HG02981 (cell line): Measurements from ENCODE around the gene RASSF3.
"Not testable (repeated sequence)": the region's sequence is repeated elsewhere in the genome, so short reads cannot be mapped to it uniquely, and the experiment has no call there.

Source experiments
- ATAC-seq: cut with Tn5 transposase; IDR thresholded peaks from one replicate; pipeline ENCODE4 v1.9.1; 2021; ENCODE audit warnings: mild to moderate bottlenecking, moderate library complexity; ENCODE audit not compliant: unreplicated experiment

The RASSF3 gene

DNA sequence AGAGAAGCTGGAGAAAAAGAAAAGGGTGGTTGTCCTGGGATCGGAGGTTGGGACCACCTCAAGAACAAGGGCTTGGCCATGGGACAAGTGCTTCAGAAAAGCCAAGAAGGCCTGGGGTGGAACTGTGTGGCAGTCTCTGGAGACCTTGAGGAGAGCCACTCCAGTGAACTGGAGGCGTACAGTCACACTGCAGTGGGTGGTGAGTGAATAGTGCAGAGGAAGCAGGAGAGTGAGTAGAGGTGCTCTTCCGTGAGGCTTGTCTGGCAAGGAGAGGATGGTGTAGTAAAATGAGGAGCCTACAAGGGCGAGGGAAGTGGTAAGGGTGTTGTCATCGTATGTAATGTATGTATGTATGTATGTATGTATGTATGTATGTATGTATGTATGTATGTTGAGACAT, 20.9 kb downstream of the RASSF3 start:
- no peak for ATAC-seq

DNA sequence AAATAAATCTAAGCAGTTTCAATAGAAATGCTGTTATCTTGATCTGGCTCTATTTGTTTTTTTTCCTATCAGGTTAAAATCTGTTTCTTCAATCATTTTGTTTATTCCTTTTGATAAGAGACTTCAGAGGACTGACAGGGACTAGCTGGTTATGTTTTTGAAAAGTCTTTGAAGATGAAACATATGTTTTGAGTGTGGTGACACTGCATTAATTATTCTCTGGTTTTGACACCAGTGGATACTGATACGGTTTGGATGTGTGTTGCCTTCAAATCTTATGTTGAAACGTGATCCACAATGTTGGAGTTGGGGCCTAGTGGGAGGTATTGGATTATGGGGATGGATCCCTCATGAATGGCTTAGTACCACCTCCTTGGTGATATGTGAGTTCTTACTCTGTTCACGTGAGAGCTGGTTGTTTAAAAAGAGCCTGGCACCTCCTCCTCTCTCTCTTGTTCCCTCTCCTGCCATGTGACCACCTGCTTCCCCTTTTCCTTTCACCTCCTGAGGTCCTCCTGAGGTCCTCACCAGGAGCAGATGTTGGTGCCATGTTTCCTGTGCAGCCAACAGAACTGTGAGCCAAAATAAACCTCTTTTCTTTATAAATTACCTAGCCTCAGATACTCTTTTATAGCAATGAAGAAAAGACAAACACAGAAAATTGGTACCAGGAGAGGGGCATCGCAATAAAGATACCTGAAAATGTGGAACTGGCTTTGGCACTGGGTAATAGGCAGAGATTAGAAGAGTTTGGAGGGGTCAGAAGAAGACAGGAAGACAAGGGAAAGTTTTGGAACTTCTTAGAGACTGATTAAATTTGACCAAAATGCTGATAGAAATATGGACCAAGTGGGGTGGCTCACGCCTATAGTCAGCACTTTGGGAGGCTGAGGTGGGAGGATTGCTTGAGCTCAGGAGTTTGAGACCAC, 23.0 kb downstream of the RASSF3 start:
- no peak for ATAC-seq

DNA sequence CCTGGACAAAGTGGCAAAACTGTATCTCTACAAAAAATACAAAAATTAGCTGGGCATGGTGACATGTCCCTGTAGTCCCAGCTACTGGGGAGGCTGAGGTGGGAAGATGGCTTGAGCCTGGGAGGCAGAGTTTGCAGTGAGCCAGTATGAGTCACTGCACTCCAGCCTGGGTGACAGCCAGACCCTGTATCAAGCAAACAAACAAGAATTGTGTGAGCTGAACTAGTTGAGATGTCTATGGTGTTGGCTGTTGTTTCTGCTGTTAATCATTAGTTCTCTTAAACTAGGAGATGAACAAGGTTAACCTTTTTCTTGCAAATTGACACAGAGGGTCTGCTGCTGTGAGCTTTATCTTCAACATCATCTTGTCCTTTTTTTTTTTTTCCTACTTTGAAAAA, 23.6 kb downstream of the RASSF3 start:
- ATAC-seq: no peak

DNA sequence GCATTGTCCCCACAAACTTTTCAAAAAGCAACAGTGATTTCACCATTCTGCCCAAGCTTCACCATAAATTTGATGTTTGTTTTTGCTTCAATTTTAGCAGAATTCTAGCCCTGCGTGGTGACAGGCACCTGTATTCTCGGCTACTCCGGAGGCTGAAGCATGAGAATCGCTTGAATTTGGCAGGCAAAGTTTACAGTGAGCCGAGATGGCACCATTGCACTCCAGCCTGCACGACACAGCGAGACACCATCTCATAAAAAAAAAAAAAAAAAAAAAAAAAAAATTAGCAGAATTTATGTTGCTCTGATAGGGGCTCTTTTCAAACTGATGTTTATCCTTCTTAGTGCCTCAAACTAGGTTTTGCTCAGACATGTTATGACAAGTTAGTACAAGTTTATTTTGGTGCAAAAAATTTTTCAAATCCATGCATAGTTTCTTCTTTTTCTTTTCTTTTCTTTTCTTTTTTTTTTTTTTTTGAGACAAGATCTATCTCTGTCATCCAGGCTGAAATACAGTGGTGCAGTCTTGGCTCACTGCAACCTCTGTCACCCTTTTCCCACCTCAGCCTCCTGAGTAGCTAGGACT, 24.3 kb downstream of the RASSF3 start:
- ATAC-seq: no peak

DNA sequence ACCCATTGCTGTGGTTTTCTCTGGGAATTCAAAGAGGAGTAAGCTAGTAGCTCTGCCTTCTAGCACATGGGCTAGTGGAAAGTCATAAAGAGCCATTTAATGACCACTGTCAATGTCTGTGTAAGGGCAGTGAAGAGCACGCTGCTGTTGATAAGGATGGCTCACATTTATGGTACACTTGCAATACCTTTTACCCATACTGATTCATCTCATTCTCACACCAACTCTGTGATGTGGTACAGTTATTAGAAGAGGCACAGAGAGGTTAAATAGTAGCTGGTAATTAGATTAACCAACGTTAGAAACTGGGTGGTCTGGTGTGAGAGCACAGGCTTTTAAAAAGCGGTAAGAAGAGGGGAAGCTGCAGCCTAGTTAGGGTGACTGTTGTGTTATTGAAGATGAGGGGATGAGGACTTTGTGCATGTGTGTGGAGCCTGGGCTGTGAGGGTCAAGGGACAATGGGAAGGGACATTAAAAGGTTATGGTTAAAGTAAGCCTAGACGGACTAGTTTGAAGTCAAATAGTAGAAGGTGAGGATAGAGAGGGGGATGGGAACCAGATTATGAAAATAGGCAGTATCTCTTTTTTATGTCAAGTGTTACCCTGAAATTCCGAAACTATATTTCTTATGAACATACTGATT, 25.2 kb downstream of the RASSF3 start:
- peak; percentile 64 for ATAC-seq

DNA sequence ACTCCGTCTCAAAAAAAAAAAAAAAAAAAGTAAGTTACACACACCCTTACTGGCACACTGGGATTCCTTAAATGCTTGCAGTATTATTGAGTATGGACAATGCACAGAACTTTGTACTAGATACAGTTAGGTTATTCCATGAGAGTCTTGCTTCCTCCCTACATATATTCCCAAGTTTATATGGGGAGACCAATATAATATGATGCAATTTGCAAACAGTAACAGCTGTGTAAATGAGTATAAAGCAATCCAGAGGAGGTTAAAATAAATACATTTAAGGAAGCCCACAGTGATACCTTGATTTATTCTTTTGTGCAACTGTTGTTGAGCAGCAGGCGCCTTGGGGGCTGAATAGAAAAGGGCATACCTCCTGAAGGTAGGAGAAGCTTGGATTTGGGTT, 26.6 kb downstream of the RASSF3 start:
- ATAC-seq: no peak

DNA sequence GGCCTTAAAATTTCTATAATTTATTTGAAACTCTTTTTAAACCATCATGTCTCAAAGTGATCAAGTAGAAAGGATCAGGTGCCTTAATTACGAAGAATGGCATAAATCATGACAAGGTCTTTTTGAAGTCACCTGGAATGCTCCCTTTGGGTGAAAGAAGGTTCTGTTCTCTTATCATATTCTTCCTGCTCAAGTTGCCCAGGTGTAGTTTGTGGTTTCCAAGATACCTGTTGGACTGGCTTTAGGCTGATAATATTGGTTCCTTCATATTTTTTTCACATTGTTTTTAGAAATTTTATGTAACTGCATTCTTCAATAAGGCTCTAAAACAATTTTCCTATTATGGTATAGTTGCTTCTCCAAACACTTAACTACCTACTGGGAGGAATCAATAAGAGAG, 29.2 kb downstream of the RASSF3 start:
- ATAC-seq: no peak

DNA sequence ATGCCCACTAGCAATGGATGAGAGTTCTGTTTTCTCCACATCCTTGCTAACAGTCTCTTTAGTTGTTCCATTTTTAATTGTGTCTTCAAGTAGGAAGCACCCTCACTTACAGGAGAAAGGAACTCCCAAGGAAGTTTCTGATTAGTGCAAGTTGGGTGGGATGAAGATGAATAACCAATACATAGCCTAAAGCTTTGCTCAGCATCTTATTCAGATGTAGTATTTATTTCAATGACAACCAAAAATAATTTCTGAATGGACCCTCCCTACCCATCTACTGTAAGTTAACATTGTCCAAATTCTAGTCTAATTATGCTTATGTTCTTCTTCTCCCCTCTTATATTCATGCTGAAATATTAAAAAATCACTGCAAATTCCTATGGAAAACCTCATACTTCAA, 36.0 kb downstream of the RASSF3 start:
- ATAC-seq: no peak

DNA sequence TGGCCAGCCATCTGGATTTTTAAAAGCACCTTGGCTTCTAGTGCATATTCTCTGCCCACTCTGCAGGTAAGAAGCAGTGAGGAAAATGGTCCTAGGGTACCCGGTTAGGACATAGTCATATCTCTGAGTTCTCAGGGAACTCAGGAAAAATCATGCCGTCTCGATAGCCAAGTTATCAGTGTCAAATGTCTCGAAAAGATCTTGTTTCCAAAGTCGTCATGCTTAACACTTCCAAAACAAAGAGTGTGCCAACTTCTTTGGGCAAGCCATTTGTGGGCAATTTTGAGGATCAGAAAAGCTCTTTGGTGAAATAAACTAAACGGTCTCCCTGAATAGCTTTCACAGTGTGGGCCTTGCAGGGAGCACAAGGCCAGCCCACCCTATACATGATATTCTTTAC, 39.2 kb downstream of the RASSF3 start:
- no peak for ATAC-seq

DNA sequence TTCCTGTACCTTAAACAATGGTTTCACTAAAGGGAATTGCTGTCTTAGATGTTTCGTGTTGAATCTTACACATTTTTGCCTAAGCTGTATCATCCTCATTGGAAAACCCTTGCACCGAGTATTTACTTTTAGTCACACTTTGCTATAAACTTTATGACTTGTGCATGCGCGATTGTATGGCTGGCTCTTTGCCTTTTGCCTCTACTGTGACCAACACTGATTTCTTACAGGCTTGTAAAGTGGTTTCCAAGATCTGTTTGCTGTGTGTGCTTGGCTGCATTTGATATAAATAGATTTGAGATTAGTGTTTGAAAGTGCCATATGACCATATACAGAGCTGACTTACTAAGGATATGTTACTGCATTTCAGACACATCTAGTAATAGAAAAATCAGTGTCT, 40.5 kb downstream of the RASSF3 start:
- ATAC-seq: no peak

DNA sequence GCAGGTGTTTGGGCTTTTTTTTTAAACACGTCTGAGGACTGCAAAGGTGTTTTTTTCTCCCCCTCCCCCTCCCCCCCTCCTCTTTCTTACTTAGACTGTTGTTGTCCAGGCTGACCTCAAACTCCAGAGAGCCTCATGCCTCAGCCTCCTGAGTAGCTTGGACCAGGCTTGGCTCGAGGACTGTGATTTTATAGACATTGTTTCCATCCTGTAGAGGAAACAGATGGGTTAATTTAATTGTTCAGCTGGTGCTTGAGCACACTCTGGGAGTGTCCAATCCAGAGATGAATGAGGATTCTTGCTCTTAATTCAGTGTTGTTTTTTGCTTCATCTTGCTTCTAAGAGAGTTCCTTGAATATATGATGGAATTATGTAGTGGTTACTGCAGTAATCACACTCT, 42.1 kb downstream of the RASSF3 start:
- no peak for ATAC-seq

DNA sequence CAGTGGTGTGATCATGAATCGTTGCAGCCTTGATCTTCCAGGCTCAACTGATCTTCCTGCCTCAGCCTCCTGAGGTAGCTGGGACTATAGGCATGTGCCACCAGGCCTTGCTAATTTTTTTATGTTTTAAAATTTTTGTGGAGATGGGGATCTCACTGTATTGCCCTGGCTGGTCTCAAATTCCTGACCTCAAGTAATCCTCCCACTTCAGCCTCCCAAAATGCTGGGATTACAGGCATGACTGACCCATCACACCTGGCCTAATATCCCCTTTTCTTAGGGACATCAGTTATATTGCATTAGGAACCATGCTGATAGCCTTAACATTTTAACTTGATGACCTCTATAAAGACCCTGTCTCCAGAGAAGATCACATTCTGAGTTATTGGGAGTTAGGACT, 42.8 kb downstream of the RASSF3 start:
- ATAC-seq: no peak

DNA sequence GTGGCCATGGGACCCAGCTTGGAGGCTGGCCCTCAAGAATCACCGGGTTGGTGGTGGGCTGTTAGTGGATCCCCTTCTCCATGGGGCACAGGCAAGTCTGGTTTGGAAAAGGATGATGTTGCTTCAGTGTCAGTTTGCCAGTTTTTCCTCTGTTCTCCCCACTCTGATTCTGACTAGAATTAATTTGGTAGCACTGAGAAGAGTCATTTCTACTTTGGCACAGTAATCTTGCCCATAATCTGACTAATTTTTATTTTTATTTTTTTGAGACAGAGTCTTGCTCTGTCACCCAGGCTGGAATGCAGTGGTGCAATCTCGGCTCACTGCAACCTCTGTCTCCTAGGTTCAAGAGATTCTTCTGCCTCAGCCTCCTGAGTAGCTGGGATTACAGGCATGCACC, 43.6 kb downstream of the RASSF3 start:
- ATAC-seq: not testable (repeated sequence)

DNA sequence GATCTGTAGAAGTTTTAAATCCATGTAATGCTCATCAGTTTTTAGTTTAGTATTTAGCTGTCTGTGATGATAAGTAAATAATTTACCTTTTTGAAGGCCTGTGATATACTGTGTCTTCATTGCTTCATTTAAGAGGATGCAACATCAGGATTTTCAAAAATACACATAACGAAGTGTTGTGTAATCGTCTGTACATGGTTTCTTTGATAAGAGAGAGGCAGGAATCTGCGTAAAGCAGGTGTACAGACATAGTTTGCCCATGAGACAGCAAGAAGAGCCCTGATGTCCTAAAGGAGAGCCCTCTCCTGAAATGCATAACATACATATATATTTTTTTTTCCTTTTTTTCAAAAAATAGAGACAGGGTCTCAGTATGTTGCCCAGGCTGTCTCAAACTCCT, 44.8 kb downstream of the RASSF3 start:
- no peak for ATAC-seq

DNA sequence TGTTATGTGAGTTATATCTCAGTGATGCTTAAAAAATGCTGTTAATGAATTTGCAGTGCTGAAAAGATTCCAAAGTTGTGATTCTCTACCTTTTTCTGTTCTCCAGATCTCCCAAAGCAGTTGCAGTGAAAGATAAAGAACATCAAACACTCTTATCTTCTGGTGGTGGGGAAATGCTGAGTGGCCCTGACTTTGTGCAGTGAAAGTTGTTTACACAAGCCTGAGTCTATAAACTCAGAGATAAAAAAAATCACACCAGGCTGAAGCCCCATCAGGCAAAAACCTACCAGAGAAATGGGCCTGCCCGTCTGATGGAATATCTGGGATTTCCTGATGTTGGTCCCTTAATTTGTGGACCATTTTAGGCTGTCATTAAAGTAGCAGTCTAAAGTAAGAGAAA, 46.1 kb downstream of the RASSF3 start:
- no peak for ATAC-seq

DNA sequence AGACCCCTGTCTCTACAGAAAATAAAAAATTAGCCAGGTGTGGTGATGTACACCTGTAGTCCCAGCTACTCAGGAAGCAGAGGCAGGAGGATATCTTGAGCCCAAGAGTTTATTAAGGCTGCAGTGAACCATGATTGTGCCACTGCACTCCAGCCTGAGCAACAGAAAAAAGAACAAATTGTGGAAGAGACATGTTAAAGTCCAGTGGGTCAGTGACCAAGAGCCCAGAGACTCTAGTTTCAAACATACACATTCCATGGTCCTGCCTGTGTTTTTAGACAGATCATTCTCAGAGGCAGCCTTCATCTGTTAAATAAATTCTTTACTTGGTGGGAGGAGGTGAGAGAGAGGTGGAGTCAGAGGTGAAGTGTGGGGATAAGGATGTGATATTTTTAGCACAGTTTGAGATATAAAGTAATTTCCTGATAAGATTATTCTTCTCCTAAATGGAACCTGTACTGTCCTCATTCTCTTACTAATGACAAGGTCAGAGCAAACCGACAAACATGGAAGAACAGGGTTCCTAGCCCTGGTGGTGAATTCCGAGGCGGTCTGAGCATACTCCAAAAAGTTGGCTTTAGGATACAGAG, 48.7 kb downstream of the RASSF3 start:
- ATAC-seq: no peak

DNA sequence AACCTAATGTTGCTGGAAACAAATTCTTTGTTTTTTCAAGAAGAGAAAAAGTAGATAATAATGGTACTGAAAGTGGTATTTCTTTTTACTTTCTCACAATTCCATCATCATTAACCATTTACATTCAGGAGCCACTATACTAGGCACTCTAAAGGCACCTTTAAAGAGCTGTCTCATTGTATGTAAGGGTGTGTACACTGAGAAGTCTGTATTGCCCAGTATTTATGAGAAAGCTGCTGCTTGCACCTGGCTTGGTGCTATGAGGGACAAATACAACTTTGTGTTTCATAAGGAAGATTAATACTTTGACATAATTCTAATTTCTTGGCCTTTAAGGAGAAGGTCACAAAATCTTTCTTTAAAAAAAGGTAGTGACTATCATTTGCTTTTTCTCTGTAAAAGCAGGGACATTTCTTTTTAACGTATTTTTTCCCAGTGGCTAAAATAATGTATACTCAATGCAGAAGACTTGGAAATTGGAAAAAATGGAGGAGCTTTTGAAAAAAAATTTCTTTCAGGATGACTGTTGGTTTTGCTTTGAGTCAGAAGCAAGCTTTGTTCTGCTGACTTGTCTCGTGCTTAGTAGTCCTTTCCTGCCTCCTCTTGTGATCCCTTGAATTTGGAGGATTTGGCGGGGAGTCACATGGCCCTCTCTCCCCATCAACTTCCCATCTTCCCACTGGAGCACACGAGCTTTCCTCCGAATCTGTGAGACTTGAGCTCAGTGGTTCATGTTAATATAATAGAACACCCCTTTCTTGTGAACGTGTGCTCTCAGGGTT, 50.1 kb downstream of the RASSF3 start:
- peak; percentile 57 for ATAC-seq

DNA sequence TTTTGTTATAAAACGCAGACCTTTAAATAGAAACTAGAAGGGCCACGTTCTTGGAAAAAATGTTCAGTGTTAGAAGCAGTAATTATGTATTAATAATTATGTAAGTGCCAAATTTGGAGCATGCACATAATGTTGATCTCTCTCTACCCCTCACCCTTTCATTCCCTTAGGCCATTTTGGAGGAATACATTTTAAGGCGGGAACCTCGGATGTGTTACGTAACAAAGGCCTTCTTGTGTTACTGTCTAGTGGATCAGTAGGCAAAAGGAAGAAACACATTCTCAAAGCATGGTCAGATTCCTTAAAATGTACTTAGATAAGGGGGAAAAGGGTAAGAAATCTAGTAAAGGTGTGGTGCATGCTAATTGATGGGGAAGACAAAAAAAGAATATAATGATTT, 52.7 kb downstream of the RASSF3 start:
- no peak for ATAC-seq

DNA sequence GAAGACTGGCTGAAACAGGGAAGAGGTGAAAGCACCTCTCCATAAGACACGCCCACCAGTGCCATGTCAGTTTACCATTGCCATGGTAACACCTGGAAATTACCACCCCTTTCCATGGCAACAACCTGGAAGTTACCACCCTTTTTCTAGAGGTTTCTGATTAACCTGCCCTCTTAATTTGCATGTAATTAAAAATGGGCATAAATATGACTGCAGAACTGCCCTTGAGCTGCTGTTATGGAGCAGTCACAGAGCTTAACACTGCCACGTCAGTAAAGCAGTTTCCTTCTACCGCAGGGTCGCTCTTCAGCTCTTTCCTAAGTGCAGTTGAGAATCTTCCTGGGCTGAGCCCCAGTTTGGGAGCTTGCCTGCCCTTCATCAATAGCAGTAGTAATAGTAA, 55.2 kb downstream of the RASSF3 start:
- ATAC-seq: peak; percentile 38

DNA sequence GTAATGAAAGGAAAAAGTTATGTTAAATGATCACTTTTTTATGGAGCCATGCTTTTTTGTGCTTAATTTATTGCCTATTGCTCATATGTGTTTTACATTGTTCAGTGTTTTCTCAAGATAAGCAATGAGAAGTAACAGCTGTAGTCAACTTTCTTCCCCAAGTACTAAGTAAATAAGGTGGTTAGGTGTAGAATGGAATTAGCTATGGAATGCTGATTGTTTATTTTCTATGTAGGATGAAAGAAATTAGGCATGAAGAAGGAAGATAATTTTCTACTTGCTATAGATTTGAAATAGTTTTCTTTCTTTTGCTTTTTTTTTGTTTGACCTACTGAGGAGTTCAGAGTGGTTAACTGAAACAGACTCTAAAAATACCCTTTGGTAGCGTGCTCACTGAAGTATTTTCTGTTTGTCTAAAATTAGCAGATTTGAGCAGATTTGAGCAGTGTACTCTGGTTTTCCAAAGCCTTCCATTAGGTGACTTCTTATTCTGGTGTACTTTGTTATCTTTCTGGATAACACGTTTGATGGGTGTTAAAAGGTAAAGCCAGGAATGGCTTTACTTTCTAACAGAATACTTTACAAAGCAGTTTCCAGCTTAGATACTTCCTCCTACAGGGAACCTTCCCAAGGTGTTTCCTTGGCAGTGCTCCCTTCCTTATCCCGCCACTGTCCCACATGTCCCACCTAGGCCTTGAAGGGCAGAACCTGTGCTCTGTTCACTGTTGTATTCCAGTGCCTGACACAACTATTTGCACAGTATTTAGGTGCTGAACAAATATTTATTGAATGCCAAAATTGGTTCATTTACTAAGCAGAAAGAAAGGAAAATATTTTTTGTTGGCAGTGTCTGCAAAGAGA, 56.0 kb downstream of the RASSF3 start:
- ATAC-seq: no peak
